Stimulated activated CD4-positive, alpha-beta T cell treated with anti-CD3 and anti-CD28 coated beads, Interleukin-1b, Interleukin-23, amount 100 ng/mL, for 48 hours (primary cell): ENCODE data around the gene PIK3CB.
"Not testable (repeated sequence)": the region's sequence is repeated elsewhere in the genome, so short reads cannot be mapped to it uniquely, and the experiment has no call there.

Source experiments
- DNase-seq: peaks from one replicate; pipeline ENCODE4 v3.0.0-alpha.2; 2020

PIK3CB gene

DNA sequence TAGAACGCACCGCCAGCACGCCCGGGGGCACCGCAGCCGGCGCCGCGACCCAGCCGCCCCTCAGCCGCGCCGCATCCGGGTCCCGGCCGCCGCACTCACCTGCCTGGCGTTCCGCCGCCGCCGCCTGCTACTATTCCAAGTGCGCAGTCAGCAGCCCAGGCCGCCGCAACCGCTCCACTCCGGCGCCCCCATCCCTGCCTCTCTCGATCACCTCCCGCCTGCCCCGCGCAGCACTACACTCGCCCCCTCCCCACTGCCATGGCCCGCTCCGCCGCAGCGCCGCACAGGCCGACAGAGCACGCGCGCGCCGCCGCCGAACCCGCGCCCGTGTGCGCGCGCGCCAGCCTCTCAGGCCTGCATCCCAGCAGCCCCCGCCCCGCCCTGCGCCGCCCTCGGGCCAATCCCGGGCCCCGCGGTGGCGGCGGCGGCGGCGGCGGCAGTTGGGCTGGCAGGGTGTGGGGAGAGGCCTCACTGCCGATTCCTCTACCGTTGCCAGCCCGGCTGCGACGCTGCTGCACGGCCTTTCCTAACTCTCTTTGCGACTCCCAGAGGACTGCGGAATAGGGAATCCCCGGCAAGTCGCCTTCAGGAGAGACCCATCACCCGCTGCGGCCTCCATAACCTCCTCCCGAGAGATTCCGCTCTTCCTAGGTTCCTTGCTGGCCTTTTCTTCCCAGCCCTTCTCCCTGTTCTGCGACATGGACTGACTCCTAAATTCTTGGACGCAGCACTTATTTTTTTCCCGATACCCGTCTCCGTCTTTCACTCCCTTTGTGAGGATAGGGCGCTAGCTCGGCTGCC, at the start of gene PIK3CB:
Gene PIK3CB, minus strand, starts transcription at position 333 of the 801 bp plus-strand sequence. CDS start 75,585 bp downstream, outside the sequence.
- DNase-seq, result peak; percentile 86

DNA sequence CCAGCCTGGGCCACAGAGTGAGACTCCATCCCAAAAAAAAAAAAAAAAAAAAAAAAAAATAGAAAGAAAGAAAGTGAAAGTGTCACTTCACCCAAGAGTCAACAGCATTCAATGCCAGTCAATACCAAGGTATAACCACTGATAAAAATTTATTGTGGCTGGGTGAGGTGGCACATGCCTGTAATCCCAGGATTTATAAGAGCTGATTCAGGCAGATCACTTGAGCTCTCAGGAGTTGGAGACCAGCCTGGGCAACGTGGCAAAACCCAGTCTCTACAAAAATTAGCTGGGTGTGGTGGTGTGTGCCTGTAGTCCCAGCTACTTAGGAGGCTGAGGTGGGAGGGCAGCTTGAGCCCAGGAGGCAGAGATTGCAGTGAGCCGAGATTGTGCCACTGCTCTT, 46.5 kb upstream of the PIK3CB start:
- no peak for DNase-seq

DNA sequence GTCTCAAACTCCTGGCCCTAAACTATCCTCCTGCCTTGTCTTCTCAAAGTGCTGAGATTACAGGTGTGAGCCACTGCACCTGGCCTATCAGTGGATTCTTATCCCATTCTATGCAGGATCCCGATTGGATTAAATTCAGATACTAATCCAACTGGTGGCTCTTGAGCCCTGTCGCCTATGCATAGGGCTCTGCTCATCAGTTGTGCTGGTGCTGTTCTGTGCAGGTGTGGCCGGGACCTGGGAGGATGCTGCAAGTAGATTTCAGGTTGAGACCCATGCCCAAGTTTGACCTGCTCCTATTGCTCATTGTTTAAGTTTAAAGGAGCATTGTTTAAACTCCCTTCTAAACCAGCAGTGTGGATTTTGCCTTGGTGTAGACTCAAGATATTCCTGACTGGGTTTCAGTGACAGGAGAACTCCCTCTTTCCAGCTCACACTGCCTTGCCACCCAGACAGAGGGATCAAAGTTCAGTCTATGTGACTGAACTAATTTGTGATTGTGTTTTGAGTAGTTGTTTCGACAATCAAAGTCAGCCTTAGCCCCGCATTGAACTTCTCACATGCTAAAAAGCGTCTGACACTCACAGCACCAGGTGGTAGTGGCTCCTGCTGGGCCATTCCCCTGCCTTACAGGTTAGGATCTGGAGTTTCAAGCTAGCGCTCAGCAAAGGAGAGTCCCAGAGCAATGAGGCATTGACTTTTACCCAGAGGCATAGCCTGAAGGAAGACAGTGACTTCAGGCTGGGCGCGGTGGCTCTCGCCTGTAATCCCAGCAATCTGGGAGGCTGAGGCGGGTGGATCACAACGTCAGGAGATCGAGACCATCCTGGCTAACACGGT, 45.0 kb upstream of the PIK3CB start:
- DNase-seq, result no peak

DNA sequence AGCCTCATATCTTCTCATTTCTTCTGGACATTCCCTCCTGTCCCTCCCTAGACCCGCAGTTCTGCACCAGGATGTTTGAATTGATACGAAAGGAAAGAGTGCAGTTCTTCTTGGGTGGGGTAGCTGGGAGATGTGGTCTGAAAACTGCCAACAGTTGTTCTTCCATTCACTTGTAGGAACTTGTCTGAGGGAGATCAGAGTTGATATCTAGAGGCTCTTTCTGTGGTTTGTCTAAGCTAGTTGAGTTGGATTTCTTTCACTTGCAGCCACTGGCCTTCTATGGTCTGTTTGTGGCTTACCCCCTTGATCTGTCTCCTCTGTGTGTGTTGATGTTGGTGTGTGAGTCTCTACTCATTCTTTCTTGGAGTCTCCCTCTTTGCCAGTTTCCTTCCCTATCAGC, 42.5 kb upstream of the PIK3CB start:
- DNase-seq, result no peak

DNA sequence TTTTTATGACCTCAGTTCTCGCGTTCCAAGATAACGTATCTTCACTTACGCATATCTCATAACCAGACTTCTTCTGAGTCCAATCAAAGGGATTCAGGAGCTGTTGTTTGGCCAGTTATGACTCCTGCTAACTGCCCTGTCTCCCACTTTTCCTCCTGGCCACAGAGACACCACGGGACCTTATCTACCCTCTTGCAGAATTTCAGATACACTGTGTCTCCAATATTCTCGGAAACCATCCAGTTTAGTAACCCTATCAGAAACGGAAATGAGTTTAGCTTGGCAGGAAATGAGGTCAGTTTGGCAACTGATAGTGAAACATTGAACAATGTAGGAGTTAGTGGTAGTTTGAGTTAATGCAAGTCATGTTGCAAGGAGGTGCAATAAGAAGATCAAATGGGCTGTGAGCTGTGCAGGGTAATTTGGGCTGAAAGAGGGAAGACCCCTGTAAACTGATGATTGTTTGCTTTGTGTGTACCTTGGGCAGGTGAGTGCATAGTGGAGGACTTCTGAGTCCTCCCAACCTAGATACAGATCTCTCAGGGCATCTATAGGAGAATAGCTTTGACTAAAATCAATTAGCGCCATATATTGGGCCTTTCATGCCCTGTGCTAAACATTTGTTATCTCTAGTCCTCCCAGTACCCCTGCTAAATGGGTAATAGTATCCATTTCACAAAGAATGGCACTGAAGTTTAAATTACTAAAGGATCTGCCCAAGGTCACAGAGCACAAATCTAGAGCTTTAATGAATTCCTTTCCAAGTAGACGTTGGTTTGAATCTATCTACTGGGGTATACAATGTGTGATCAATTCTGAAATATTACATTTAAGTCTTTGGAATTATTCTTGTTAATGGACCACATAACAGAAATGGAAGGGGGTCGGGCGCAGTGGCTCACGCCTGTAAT, 41.3 kb upstream of the PIK3CB start:
- DNase-seq, result no peak

DNA sequence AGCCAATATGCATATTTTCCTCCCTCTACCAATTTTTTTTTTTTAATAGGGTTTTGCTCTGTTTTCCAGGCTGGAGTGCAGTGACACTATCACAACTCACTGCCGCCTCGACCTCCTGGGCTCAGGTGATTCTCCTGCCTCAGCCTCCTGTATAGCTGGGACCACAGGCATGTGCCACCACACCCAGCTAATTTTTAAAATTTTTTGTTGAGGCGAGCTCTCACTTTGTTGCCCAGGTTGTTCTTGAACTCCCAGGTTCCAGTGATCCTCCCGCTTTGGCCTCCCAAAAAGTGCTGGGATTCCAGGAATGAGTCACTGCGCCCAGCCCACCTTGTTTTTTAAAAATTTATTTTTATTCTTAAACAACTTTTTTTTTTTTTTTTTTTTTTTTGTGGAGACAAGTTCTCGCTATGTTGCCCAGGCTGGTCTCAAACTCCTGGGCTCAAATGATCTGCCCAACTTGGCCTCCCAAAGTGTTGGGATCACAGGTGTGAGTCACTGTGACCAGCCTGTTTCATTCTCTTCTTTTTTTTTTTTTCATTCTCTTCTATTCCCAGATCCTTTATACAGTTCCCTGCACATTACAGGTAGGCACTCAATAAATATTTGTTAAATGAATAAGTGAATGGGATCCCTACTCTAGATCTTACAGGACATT, 40.5 kb upstream of the PIK3CB start:
- DNase-seq, result no peak

DNA sequence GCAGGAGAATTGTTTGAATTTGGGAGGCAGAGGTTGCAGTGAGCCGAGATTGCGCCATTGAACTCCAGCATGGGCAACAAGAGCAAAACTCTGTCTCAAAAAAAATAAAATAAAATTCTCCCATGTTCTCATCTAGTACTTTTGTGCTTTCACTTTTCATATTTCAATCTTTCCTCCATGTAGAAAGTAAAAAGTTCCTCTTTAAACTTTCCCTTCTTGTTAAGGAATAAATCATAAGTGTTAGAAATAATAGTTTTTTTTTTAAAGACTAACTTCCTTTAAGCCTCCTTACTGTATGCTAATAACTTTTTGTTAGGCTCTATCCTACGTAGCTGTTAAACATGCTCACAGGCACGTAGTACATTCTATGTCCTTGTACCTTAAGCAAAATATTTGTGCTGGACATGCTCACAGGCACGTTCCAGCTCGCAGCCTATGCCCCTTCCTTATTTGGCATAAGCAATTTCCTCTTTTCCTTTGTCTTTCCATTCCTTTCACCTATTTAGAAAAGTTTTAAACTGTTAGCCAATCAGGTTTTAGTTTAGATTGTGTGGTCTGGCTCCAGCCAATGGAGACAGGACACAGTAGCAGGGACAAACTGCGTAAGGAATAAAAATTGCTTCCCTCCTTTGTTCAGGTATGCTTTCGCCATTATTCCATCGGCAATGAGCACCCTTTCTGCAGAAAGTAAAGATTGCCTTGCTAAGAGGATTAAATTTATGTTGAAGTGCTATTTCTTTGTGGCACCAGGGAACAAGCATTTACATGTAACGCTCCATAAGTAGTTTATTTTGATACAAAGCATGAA, 38.9 kb upstream of the PIK3CB start:
- no peak for DNase-seq

DNA sequence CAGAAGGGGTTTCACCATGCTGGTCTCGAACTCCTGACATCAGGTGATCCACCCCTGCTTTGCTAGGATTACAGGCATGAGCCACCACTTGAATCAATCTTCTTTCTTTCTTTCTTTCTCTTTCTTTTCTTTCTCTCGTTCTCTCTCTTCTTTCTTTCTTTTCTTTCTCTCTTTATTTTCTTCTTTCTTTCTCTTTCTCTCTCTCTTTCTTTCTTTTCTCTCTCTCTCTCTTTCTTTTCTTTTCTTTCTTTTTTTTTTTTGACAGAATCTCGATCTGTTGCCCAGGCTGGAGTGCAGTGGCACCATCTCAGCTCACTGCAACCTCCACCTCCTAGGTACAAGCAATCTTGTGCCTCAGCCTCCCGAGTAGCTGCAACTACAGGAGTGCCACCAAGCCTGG, 37.9 kb upstream of the PIK3CB start:
- DNase-seq, result no peak

DNA sequence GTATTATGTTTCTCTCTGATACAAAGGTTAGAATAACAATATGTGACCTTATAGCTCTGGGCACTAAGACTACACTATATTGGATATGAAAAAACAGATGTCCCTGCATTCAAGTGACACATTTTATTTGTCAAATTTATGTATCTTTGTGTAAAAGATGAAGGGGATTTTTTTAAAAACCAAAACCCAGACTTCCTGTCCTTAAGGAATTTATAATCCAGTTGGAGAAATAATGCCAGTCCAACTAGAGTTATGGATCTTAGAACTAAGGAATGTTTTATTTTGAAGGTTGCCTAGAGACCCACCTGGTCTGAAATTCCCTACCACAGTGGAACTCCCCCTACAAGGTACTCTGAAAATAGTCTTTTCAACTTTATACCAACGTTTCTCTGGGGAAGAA, 33.3 kb upstream of the PIK3CB start:
- no peak for DNase-seq

DNA sequence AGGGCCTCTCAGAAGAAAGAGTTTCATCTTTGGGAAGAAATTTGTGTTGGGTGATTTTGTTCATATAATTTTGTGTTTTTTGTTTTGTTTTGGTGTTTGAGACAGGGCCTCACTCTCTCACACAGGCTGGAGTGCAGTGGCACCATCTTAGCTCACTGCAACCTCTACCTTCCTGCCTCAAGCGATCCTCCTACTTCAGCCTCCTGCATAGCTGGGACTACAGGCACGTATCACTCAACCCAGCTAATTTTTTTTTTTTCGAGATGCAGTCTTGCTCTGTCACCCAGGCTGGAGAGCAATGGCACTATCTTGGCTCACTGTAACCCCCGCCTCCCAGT, 29.0 kb upstream of the PIK3CB start:
- DNase-seq, result no peak

DNA sequence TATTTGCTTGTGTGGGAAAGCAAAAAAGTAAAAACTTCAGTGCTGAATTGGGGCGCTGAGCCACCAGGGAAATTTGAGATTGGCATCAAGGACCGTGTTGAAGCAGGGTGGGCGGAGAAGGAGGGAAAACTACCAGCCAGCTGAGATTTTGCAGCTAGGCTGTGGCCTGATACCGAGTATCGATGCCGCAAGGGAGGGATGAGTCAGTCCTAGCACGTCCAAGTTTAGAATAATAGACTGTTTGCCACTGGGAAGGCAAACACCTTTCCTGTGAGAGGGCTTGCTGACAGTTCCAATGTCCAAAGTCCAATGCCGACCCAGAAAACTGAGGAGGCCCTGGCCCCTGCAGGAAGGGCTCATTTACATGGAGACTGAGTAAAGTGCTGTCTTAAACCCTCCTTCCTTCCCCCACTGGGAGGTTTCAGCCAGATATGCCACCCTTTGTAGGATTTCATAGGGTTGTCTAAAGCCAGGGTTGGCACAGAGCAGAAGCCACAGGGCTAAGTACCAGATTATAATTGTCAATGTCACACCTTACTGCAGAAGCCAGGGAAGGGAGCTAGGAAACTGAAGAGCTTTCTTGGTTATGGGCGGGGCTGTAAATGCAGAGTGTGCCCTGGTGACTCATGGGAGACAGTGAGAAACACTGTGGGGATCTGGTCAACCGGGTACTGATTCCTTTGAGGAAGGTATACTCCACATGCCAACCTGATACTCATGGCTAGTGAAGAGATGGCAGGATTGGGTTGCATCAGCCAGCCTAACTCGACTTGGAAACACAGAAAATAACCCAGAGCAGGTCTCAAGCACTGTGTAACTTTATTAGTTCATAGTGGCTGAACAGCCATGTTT, 28.4 kb upstream of the PIK3CB start:
- peak; percentile 2 for DNase-seq

DNA sequence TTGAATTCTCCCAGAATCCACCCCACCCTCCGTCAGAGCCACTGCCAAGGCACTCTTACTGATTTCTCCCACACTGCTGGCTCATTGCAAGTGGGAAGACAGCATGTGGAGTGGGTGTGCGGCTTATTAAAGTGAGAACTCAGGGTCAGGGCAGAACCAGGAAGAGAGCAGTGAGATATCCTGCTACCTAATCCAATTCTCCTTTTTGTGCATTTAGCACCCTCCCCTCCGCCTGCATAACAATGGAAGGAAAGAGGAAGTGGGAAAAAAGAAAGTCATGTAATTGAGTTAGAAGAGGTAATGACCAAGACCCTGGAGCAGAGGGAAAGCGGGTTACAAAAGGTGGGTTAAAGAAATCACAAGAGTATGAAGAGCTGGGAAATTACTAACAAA, 27.8 kb upstream of the PIK3CB start:
- DNase-seq, result no peak

DNA sequence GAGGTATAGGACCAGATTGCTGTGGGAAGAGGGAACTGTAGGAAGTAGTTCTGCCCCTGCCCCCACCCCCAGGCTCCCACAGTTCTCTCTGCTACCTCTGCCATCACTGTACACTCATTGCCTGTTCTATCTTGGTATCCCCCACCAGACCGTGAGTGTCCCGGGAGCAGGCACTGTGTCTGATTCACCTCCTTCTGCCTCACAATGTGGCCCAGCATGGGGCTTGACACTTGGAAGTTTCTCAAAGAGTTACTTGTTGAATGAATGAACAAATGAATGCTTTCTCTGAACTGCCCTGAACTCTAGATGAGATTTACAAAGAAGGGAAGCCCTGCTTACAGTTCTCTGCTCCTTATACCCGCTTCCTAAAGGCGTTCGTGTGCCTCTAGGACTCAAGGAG, 27.1 kb upstream of the PIK3CB start:
- DNase-seq, result no peak

DNA sequence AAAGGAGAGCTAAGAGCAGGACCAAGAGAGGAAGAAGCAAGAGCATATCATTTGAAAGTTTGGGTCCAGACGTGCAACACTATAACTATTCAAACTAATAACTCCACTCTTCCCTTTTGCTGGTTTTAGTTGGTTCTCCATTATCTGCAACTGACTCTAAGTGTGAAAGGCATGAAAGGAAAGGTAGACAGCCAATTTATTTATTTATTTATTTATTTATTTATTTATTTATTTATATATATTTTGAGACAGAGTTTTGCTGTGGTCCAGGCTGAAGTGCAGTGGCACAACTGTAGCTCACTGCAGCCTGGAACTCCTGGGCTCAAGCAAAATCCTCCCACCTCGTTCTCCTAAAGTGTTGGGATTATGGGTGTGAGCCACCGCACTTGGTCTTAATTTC, 22.1 kb upstream of the PIK3CB start:
- DNase-seq, result no peak

DNA sequence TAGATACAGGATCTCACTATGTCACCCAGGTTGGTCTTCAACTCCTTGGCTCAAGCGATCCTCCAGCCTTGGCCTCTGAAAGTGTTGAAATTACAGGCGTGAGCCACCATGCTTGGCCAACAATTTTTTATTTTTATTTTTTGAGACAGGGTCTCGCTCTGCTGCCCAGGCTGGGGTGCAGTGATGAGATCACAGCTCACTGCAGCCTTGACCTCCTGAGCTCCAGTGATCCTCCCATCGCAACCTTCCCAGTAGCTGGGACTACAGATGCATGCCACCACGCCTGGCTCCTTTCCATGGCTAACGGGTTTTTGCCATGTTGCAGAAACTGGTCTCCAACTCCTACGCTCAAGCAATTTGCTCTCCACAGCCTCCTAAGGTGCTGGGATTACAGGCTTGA, 20.2 kb upstream of the PIK3CB start:
- DNase-seq, result no peak

DNA sequence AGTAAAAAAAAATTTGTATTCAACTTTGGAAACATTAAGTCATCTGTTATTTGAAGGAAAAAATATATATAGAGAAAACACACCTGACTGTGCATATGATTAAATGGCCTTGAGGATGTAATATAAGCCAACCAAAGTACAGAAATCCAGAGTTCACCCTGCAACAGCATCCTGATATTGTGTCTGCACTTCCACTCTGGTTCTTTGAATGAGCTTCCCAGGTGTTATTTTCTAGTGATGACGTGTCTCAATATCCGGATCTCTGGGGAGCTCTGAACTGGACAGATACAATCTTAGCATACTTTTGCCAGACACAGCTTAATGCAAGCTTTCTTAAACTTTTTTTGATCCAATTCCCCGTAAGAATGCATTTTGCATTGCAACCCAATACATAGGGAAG, 19.5 kb upstream of the PIK3CB start:
- DNase-seq, result no peak

DNA sequence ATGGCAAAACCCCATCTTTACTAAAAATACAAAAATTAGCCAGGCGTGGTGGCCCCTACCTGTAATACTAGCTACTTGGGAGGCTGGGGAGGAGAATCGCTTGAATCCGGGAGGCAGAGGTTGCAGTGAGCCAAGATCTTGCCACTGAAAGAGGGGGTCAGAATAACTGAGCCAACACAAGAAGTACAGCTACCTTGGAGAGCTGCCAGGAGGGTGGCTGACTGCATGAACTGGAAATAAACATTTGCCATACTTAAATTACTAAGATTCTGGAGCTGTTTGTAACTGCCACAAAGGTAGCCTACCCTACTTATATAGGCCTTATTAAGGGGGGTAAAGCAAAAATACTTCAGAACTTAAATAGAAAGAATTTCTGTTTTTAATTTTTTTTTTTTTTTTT, 15.4 kb upstream of the PIK3CB start:
- DNase-seq, result no peak

DNA sequence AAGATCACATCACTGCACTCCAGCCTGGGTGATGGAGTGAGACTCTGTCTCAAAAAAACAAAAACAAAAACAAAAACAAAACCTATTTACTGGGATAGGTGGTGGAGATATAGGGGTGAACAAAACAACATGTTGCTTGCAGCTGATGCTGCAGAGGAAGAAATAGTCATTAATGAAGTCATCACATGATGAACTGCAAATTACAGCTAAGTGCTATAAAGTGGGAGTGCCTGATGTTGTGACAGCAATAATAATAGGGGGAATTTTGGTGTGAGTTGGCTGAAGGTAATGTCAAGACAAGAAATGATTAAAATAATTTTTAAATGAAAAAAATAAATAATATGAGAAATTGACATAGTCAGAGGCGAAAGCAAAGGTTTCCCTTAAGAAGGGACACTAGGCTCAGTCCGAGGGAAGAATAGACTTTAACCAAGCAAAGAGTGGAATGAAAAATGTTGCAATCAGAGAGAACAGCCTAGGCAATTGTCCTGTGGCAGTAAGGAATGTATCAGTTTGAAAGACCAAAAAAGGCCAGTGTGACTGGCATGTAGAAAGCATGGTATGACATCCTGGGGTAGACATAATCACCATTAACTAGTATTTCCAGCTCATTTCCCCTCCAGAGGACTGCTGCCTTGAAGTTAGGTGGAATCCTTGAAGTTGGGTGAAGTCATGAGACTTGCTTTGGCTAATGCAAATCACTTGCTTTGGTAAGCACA, 14.7 kb upstream of the PIK3CB start:
- DNase-seq, result no peak

DNA sequence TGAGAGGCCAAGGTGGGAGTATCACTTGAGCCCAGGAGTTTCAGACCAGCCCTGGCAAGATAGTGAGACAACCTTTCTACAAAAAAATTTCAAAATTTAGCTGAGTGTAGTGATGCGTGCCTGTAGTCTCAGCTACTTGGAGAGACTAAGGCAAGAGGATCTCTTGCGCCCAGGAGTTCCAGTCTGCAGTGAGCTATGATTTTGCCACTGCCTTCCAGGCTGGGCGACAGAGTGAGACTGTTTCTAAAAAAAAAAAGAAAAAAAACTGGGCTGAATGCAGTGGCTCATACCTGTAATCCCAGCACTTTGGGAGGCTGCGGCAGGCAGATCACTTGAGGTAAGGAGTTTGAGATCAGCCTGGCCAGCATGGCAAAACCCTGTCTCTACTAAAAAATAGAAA, 14.0 kb upstream of the PIK3CB start:
- no peak for DNase-seq

DNA sequence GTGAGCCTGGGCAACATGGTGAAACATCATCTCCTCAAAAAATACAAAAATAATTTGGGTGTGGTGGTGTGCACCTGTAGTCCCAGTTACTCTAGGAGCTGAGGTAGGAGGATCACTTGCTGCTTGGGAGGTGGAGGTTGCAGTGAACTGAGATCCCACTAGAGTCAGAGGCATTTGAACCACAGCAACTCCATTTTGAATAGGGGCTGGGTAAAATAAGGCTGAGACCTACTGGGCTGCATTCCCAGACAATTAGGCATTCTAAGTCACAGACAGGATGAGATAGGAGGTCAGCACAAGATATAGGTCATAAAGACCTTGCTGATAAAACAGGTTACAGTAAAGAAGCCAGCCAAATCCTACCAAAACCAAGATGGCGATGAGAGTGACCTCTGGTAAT, 12.1 kb upstream of the PIK3CB start:
- not testable (repeated sequence) for DNase-seq
